ENCODE results near the gene LOXL3. TPM values are rescaled to one million over a fixed set of nuclear protein-coding genes. Genes with fewer than 3 reads are reported as not detected.

LOXL3 gene
- total RNA-seq, 1 donor from 2014 or later: 24.2 TPM

- no peaks in the 10 kb centered on the region for H4K20me1 ChIP-seq (ENCODE audit: low read depth)
- no peaks in the 10 kb centered on the region for H3K36me3 ChIP-seq
- TF ChIP-seq EZH2 (IDR thresholded peaks at IDR 0.05): no peak
- no peak for TF ChIP-seq EZH2phosphoT487 (IDR thresholded peaks at IDR 0.05)
- no peak for TF ChIP-seq CTCF (IDR thresholded peaks at IDR 0.05)
- DNase-seq (ENCODE audit: low spot score): no peak
- H3K27me3 ChIP-seq: no peaks in the 10 kb centered on the region
- no peaks in the 10 kb centered on the region for H3K9me3 Mint-ChIP-seq
- H3F3A ChIP-seq (ENCODE audit: low read depth): no peaks in the 10 kb centered on the region
- no peaks in the 10 kb centered on the region for H3K36me3 Mint-ChIP-seq
- H3K4me1 ChIP-seq: no peaks in the 10 kb centered on the region
- H3K4me3 Mint-ChIP-seq: no peak overlapping the region
- H2AFZ ChIP-seq (replicated peaks): no peak overlapping the region
- H3K27ac ChIP-seq: no peak overlapping the region
- no peak overlapping the region for H3K4me2 ChIP-seq
- H3K9me3 ChIP-seq (ENCODE audit: low read depth): no peaks in the 10 kb centered on the region
- H3K4me1 Mint-ChIP-seq: peaks cover 6% of the 10 kb centered on the region
- no peak overlapping the region for H3K9ac ChIP-seq
- H3K79me2 ChIP-seq (ENCODE audit: low read depth): no peaks in the 10 kb centered on the region
- H3K27ac Mint-ChIP-seq: no peak overlapping the region
- peaks cover 2% of the 10 kb centered on the region for H3K27me3 Mint-ChIP-seq (ENCODE audit: insufficient read depth, low read depth)
- H3K4me3 ChIP-seq: no peak overlapping the region
These were observed 22.6 kb upstream of the LOXL3 start for GRCh38 chr2:74576211-74576862.

DNA sequence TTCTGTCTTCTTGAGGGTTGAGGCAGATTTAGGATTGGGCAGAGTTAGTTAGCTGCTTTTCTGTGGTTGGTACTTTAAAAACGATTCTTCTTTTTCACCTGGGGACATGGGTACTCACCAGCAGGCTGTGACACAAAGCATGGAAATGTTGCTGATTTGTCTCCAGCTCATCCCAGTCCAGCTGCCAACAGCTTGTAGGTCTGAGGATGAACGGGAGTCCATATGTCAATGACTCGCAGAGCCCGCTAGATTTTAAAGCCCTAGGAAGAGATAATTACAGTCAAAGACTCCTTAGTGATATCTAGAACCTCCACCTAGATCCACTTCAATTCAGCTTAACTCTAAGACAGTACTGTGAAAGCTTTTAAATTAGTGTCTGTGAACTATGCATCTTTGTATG, 21.6 kb upstream of the LOXL3 start:
- Mint-ChIP-seq H3K4me3 (no peak overlapping the region), H3K9me3 (no peaks in the 10 kb centered on the region), H3K4me1 (peaks cover 6% of the 10 kb centered on the region), H3K27ac (no peak overlapping the region), H3K36me3 (no peaks in the 10 kb centered on the region), H3K27me3 (ENCODE audit: insufficient read depth, low read depth) (peaks cover 2% of the 10 kb centered on the region)
- Histone ChIP-seq H3K27me3 (no peaks in the 10 kb centered on the region), H3F3A (ENCODE audit: low read depth) (no peaks in the 10 kb centered on the region), H3K4me1 (no peaks in the 10 kb centered on the region), H3K4me2 (no peak overlapping the region), H3K79me2 (ENCODE audit: low read depth) (no peaks in the 10 kb centered on the region), H4K20me1 (ENCODE audit: low read depth) (no peaks in the 10 kb centered on the region), H3K9me3 (ENCODE audit: low read depth) (no peaks in the 10 kb centered on the region), H3K27ac (no peak overlapping the region), H3K4me3 (no peak overlapping the region), H2AFZ (replicated peaks) (no peak overlapping the region), H3K36me3 (no peaks in the 10 kb centered on the region), H3K9ac (no peak overlapping the region)
- DNase-seq (ENCODE audit: low spot score): no peak
- TF ChIP-seq CTCF (IDR thresholded peaks at IDR 0.05) (no peak), EZH2phosphoT487 (IDR thresholded peaks at IDR 0.05) (no peak), EZH2 (IDR thresholded peaks at IDR 0.05) (no peak)

- H3K9ac ChIP-seq: no peak overlapping the region
- Mint-ChIP-seq H3K4me1 (peaks cover 6% of the 10 kb centered on the region), H3K9me3 (no peaks in the 10 kb centered on the region), H3K4me3 (no peak overlapping the region), H3K27ac (no peak overlapping the region), H3K27me3 (ENCODE audit: insufficient read depth, low read depth) (peaks cover 2% of the 10 kb centered on the region), H3K36me3 (no peaks in the 10 kb centered on the region)
- no peak overlapping the region for H3K4me2 ChIP-seq
- peaks cover 2% of the 10 kb centered on the region for H3K27me3 ChIP-seq
- H3K4me3 ChIP-seq: no peak overlapping the region
- H3F3A ChIP-seq (ENCODE audit: low read depth): no peaks in the 10 kb centered on the region
- H3K9me3 ChIP-seq (ENCODE audit: low read depth): no peaks in the 10 kb centered on the region
- peak overlapping the region; percentile 51 for H2AFZ ChIP-seq (replicated peaks)
- H3K4me1 ChIP-seq: no peaks in the 10 kb centered on the region
- no peaks in the 10 kb centered on the region for H4K20me1 ChIP-seq (ENCODE audit: low read depth)
- TF ChIP-seq EZH2 (IDR thresholded peaks at IDR 0.05): no peak
- TF ChIP-seq CTCF (IDR thresholded peaks at IDR 0.05): no peak
- TF ChIP-seq EZH2phosphoT487 (IDR thresholded peaks at IDR 0.05): no peak
- no peak overlapping the region for H3K27ac ChIP-seq
- no peaks in the 10 kb centered on the region for H3K36me3 ChIP-seq
- H3K79me2 ChIP-seq (ENCODE audit: low read depth): no peaks in the 10 kb centered on the region
- no peak for DNase-seq (ENCODE audit: low spot score)
These were observed 20.2 kb upstream of the LOXL3 start for GRCh38 chr2:74573747-74574562.
